Osteoblast (primary cell): ENCODE measurements around the gene SPATA21. TPM values are rescaled to one million over a fixed set of nuclear protein-coding genes. Genes with fewer than 3 reads are reported as not detected.
A peak's percentile ranks its signal among the peaks of the same experiment; 100 is the strongest.

Experiments
- DNase-seq: peaks from one replicate; pipeline ENCODE4 v3.0.0; 2011; ENCODE audit warnings: low spot score, mixed read lengths; ENCODE audit not compliant: insufficient read length; ENCODE audit errors: missing footprints
- H2AFZ ChIP-seq: 2 replicates; pipeline ENCODE4 v1.6.0; 2011; ENCODE audit warnings: mild to moderate bottlenecking, low read length
- H3K27ac ChIP-seq: 2 replicates; pipeline ENCODE4 v1.5.1; 2011; ENCODE audit warnings: mild to moderate bottlenecking, low read depth, low read length, moderate library complexity
- H3K27me3 ChIP-seq: 2 replicates; pipeline ENCODE4 v1.6.0; 2012; ENCODE audit warnings: mild to moderate bottlenecking, control low read depth, inconsistent platforms, low read length, moderate library complexity; ENCODE audit not compliant: insufficient read depth
- H3K36me3 ChIP-seq: 2 replicates; pipeline ENCODE4 v1.5.1; 2011; ENCODE audit warnings: mild to moderate bottlenecking, low read length, control low read depth, moderate library complexity; ENCODE audit not compliant: insufficient read depth
- H3K4me1 ChIP-seq: 2 replicates; pipeline ENCODE4 v1.5.1; 2011; ENCODE audit warnings: mild to moderate bottlenecking, low read length, control low read depth, moderate library complexity; ENCODE audit not compliant: insufficient read depth
- H3K4me2 ChIP-seq: 2 replicates; pipeline ENCODE4 v1.6.0; 2011; ENCODE audit warnings: mild to moderate bottlenecking, low read length; ENCODE audit not compliant: insufficient read depth
- H3K4me3 ChIP-seq: fragments of 200-600 bp; sonication (generic); 3 replicates; pipeline ENCODE4 v1.5.1; 2012; ENCODE audit warnings: mild to moderate bottlenecking, low read length, inconsistent platforms; ENCODE audit not compliant: insufficient read depth
- H3K79me2 ChIP-seq: 2 replicates; pipeline ENCODE4 v1.6.0; 2012; ENCODE audit warnings: mild to moderate bottlenecking, low read length, control low read depth, inconsistent platforms; ENCODE audit not compliant: insufficient read depth
- H3K9me3 ChIP-seq: 2 replicates; pipeline ENCODE4 v1.5.1; 2011; ENCODE audit warnings: low read depth, low read length, control low read depth
- H4K20me1 ChIP-seq: 2 replicates; pipeline ENCODE4 v1.6.0; 2012; ENCODE audit warnings: mild to moderate bottlenecking, low read length, control low read depth; ENCODE audit not compliant: insufficient read depth
- CTCF ChIP-seq: IDR thresholded peaks from 2 replicates; pipeline ENCODE4 v1.5.1; 2011; ENCODE audit warnings: mild to moderate bottlenecking, low read depth, low read length, moderate library complexity; ENCODE audit errors: extremely low read depth
- total RNA-seq: library from RNA; depleted of rRNA; stranded (reverse); fragments of >200 nt; gene quantifications from 2 replicates; pipeline ENCODE4 v1.2.3, GENCODE V29; 2012

Gene SPATA21
- total RNA-seq, 1 donor: not detected

- no peak overlapping the region for H2AFZ ChIP-seq
- H3K79me2 ChIP-seq: peaks cover 57% of the 10 kb centered on the region
These were observed 5.0 kb upstream of the SPATA21 start for GRCh38 chr1:16442265-16442664.

GRCh38 chr1:16441282-16441665 is 4.0 kb upstream of the SPATA21 start:
- H3K79me2 ChIP-seq: peaks cover 51% of the 10 kb centered on the region
- peak overlapping the region; percentile 88 for H3K4me2 ChIP-seq
- no peak for TF ChIP-seq CTCF
- peak overlapping the region; percentile 83 for H3K27ac ChIP-seq
- DNase-seq: peak; percentile 76
- no peaks in the 10 kb centered on the region for H3K27me3 ChIP-seq
- peaks cover 19% of the 10 kb centered on the region for H4K20me1 ChIP-seq
- H3K4me3 ChIP-seq: peak overlapping the region; percentile 100
- H3K9me3 ChIP-seq: no peaks in the 10 kb centered on the region
- peak overlapping the region; percentile 98 for H2AFZ ChIP-seq
- peaks cover 36% of the 10 kb centered on the region for H3K36me3 ChIP-seq
- H3K4me1 ChIP-seq: peaks cover 8% of the 10 kb centered on the region

More at GRCh38 chr1:16442265-16442664, 5.0 kb upstream of the SPATA21 start:
- H3K4me3 ChIP-seq: no peak overlapping the region
- no peaks in the 10 kb centered on the region for H3K9me3 ChIP-seq
- peaks cover 42% of the 10 kb centered on the region for H3K36me3 ChIP-seq
- H3K4me2 ChIP-seq: no peak overlapping the region
- DNase-seq: no peak
- peaks cover 8% of the 10 kb centered on the region for H3K4me1 ChIP-seq
- peaks cover 19% of the 10 kb centered on the region for H4K20me1 ChIP-seq
- H3K27ac ChIP-seq: no peak overlapping the region
- TF ChIP-seq CTCF: no peak
- no peaks in the 10 kb centered on the region for H3K27me3 ChIP-seq

- peak; percentile 98 for DNase-seq
- H2AFZ ChIP-seq: peak within 1 kb of the TSS; percentile 98
- H3K4me3 ChIP-seq: peak within 1 kb of the TSS; percentile 100
- no peaks in the 10 kb centered on the region for H3K27me3 ChIP-seq
- TF ChIP-seq CTCF: peak; percentile 88
- peak within 1 kb of the TSS; percentile 83 for H3K27ac ChIP-seq
- H4K20me1 ChIP-seq: peaks cover 19% of the 10 kb centered on the region
- H3K36me3 ChIP-seq: peaks cover 32% of the 10 kb centered on the region
- H3K4me1 ChIP-seq: peaks cover 8% of the 10 kb centered on the region
- H3K4me2 ChIP-seq: peak within 1 kb of the TSS; percentile 88
- H3K9me3 ChIP-seq: no peaks in the 10 kb centered on the region
- H3K79me2 ChIP-seq: peaks cover 48% of the 10 kb centered on the region
These were observed 3.5 kb upstream of the SPATA21 start, which contains the start of gene NECAP2 for GRCh38 chr1:16440470-16441281. NECAP2 (plus strand) TSS chr1:16440724; CDS start chr1:16440762, 38 bp downstream.

GRCh38 chr1:16440131-16440469 is 2.9 kb upstream of the SPATA21 start:
- Histone ChIP-seq H3K79me2 (peaks cover 44% of the 10 kb centered on the region), H3K27ac (no peak overlapping the region), H2AFZ (peak overlapping the region; percentile 98), H3K4me1 (peaks cover 8% of the 10 kb centered on the region), H4K20me1 (peaks cover 17% of the 10 kb centered on the region), H3K4me3 (peak overlapping the region; percentile 100), H3K4me2 (peak overlapping the region; percentile 88), H3K9me3 (no peaks in the 10 kb centered on the region), H3K36me3 (peaks cover 27% of the 10 kb centered on the region), H3K27me3 (no peaks in the 10 kb centered on the region)
- DNase-seq: peak; percentile 86
- TF ChIP-seq CTCF: no peak
